Measurements from ENCODE around the gene CDH13.

Gene CDH13

GRCh38 chr16:83771306-83771942 lies 1144.7 kb downstream of the CDH13 start:
- TF ChIP-seq POLR2AphosphoS5 (IDR thresholded peaks at IDR 0.05; ENCODE audit: low read depth, low read length) (no peak), FOXP2 (optimal IDR thresholded peaks at IDR 0.05; ENCODE audit: borderline replicate concordance, extremely low read depth, extremely low read length, insufficient read depth) (no peak), TAF1 (IDR thresholded peaks at IDR 0.05; ENCODE audit: borderline replicate concordance, insufficient read depth, low read length) (no peak), SIN3A (IDR thresholded peaks at IDR 0.05; ENCODE audit: borderline replicate concordance, insufficient read depth, low read length) (no peak)
- TF ChIP-seq, protein P1, sequence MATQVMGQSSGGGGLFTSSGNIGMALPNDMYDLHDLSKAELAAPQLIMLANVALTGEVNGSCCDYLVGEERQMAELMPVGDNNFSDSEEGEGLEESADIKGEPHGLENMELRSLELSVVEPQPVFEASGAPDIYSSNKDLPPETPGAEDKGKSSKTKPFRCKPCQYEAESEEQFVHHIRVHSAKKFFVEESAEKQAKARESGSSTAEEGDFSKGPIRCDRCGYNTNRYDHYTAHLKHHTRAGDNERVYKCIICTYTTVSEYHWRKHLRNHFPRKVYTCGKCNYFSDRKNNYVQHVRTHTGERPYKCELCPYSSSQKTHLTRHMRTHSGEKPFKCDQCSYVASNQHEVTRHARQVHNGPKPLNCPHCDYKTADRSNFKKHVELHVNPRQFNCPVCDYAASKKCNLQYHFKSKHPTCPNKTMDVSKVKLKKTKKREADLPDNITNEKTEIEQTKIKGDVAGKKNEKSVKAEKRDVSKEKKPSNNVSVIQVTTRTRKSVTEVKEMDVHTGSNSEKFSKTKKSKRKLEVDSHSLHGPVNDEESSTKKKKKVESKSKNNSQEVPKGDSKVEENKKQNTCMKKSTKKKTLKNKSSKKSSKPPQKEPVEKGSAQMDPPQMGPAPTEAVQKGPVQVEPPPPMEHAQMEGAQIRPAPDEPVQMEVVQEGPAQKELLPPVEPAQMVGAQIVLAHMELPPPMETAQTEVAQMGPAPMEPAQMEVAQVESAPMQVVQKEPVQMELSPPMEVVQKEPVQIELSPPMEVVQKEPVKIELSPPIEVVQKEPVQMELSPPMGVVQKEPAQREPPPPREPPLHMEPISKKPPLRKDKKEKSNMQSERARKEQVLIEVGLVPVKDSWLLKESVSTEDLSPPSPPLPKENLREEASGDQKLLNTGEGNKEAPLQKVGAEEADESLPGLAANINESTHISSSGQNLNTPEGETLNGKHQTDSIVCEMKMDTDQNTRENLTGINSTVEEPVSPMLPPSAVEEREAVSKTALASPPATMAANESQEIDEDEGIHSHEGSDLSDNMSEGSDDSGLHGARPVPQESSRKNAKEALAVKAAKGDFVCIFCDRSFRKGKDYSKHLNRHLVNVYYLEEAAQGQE (IDR thresholded peaks at IDR 0.05; ENCODE audit: insufficient read depth in 1 of 2, low read depth in 2 of 2, low read length in 2 of 2), result no peak

DNA sequence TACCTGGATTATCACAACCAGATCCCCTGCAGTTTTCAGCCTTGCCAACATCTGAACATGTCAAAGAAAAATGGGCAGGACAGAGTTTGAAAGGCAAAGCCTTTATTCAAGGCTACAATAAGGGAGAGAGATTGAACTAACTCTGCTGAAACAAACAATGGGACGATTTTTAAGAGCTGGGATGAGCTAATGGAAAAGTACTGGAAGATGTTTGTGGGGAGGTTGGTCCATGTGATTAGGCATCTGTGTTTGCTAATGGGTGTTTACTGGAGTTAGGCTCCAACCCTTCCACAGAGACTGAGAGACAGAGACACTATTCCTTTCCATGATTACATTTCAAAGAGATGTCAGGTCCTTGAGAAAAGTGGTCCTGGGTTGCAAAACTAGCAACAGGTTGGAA lies 1146.0 kb downstream of the CDH13 start:
- TF ChIP-seq FOXP2 (optimal IDR thresholded peaks at IDR 0.05; ENCODE audit: borderline replicate concordance, extremely low read depth, extremely low read length, insufficient read depth) (no peak), TAF1 (IDR thresholded peaks at IDR 0.05; ENCODE audit: borderline replicate concordance, insufficient read depth, low read length) (no peak), POLR2AphosphoS5 (IDR thresholded peaks at IDR 0.05; ENCODE audit: low read depth, low read length) (no peak), SIN3A (IDR thresholded peaks at IDR 0.05; ENCODE audit: borderline replicate concordance, insufficient read depth, low read length) (no peak)
- TF ChIP-seq, protein P1 (IDR thresholded peaks at IDR 0.05; ENCODE audit: insufficient read depth in 1 of 2, low read depth in 2 of 2, low read length in 2 of 2), result no peak

GRCh38 chr16:83774066-83774465 lies 1147.3 kb downstream of the CDH13 start:
- no peak for TF ChIP-seq SIN3A (IDR thresholded peaks at IDR 0.05; ENCODE audit: borderline replicate concordance, insufficient read depth, low read length)
- no peak for TF ChIP-seq TAF1 (IDR thresholded peaks at IDR 0.05; ENCODE audit: borderline replicate concordance, insufficient read depth, low read length)
- TF ChIP-seq, protein P1 (IDR thresholded peaks at IDR 0.05; ENCODE audit: insufficient read depth in 1 of 2, low read depth in 2 of 2, low read length in 2 of 2), result no peak
- TF ChIP-seq FOXP2 (optimal IDR thresholded peaks at IDR 0.05; ENCODE audit: borderline replicate concordance, extremely low read depth, extremely low read length, insufficient read depth), result no peak

DNA sequence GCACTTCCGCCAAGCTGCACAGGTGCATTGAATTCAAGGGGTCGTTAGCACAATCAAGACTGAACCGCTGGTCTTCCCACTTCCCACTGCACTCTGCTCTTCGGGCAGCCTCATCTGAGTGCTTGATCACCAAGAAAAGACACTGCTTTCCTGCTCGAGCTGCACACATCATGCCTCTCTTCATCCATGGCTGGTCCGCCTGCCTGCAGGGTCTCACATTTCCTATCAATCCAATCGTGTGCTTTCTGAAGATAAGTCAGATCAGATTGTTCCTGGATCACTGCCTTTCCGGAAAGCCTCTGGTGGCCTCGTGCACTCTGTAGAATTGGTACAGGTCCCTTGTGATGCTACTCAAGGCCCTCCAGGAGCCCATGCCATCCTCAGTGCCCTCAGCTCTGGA lies 1150.2 kb downstream of the CDH13 start:
- TF ChIP-seq, protein P1 (IDR thresholded peaks at IDR 0.05; ENCODE audit: insufficient read depth in 1 of 2, low read depth in 2 of 2, low read length in 2 of 2), result no peak
- TF ChIP-seq TAF1 (IDR thresholded peaks at IDR 0.05; ENCODE audit: borderline replicate concordance, insufficient read depth, low read length) (no peak), POLR2AphosphoS5 (IDR thresholded peaks at IDR 0.05; ENCODE audit: low read depth, low read length) (no peak), SIN3A (IDR thresholded peaks at IDR 0.05; ENCODE audit: borderline replicate concordance, insufficient read depth, low read length) (no peak), FOXP2 (optimal IDR thresholded peaks at IDR 0.05; ENCODE audit: borderline replicate concordance, extremely low read depth, extremely low read length, insufficient read depth) (no peak)
